ENCODE measurements around the gene HDAC4. TPM values are rescaled to one million over a fixed set of nuclear protein-coding genes. Genes with fewer than 3 reads are reported as not detected.

The HDAC4 gene
- total and polyA plus RNA-seq, 9 of the 15 experiments (the other 6 are each of a cell fraction or from before 2014, with no cell fraction given) = 0.11 to 20.2 (median 4.0) TPM

DNA sequence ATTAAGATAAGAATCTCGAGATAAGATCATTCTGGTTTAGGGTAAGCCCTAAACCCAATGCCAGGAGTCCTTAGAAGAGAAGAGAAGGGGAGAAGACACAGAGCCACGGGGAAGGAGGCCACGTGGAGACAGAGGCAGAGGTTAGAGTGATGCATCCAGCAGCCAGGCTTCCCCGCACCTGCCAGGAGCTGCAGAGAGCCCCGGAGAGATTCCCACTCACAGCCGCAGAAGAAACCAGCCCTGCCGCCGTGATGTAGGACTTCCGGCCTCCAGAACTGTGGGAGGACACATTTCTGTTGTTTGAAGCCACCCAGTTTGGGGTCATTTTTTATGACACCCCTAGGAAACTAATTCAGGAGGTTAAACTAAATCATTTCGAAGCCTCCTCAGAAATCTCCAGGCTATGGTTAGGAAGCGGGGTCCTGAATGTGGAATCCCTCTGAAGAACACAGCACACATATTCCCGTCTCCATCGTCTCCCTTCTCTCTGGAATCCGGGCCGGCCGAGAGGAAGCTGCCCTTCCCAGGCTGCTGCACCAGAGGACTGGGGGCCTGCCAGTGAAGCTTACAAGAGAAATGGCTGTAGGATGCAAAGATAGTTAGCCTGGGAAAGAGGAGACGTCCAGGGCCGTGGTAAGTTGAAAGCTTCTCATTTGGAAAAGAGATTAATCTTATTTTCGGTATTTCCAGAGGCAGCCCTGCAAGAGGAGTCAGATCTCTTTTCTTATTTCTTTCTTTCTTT, 396.4 kb downstream of the HDAC4 start:
- intact Hi-C loops (cut with micrococcal nuclease) = no loop called here
- H4K20me1 ChIP-seq (replicated peaks; ENCODE audit: control insufficient read depth, insufficient read depth, low read length) = no peaks in the 10 kb centered on the region
- no peak overlapping the region for H3K27ac ChIP-seq (ENCODE audit: extremely low read depth, low read depth, low read length)
- ChIA-PET POLR2A (no interaction called here), CTCF (ENCODE audit: low intra/inter-chr PET ratio) (no interaction called here)
- ATAC-seq (no peak), FAIRE-seq (no peak), DNase-seq (ENCODE audit: extremely low read depth in 1 of 4, low spot score in 3 of 4) (no peak)
- H3K4me2 ChIP-seq (ENCODE audit: insufficient read depth, low read length) = no peak overlapping the region
- no peak for TF ChIP-seq POLR3G (IDR thresholded peaks at IDR 0.05; ENCODE audit: extremely low read depth, insufficient read length, insufficient replicate concordance)
- TF ChIP-seq PCBP1 (IDR thresholded peaks at IDR 0.05; ENCODE audit: low read depth, low read length, poor library complexity, severe bottlenecking) = no peak
- no peak for TF ChIP-seq PPARD (CRISPR knock-in tag; IDR thresholded peaks at IDR 0.05)
- TF ChIP-seq ZNF780A (CRISPR knock-in tag; IDR thresholded peaks at IDR 0.05) = no peak
- in situ Hi-C loops (cut with MboI) = no loop called here
- H3K27me3 ChIP-seq (ENCODE audit: control insufficient read depth in 2 of 2, insufficient read depth in 2 of 2, low read length in 2 of 2) = peaks cover 14 to 76% of the 10 kb centered on the region in 2 experiments; a peak in 4 of 5 replicates
- BruUV-seq (replicated peaks) = no TSS peak
- 0% methylated on average over 11 of the region's 19 CpGs for WGBS (ENCODE audit: insufficient coverage, low coverage, missing lambda C conversion rate)
- no peaks in the 10 kb centered on the region for H3K9me1 ChIP-seq (ENCODE audit: control insufficient read depth, insufficient read depth, low read length)
- no peaks in the 10 kb centered on the region; a peak in 1 of 5 replicates for H3K4me1 ChIP-seq (replicated peaks in 1 of 2; ENCODE audit: control insufficient read depth in 2 of 2, insufficient read depth in 2 of 2, low read length in 2 of 2)
- H3K9me3 ChIP-seq (replicated peaks; ENCODE audit: control insufficient read depth, insufficient read depth, low read depth, low read length) = no peaks in the 10 kb centered on the region
- no peaks in the 10 kb centered on the region for H3K36me3 ChIP-seq (ENCODE audit: control insufficient read depth, insufficient read depth, low read length)
- H3K9ac ChIP-seq (ENCODE audit: insufficient read depth in 1 of 2, low read depth in 2 of 2, low read length in 2 of 2) = no peak overlapping the region
- no peak overlapping the region for H3K4me3 ChIP-seq
- no peaks in the 10 kb centered on the region for H3K79me2 ChIP-seq (ENCODE audit: control insufficient read depth, insufficient read depth, low read length)
- H2AFZ ChIP-seq (ENCODE audit: low read depth, low read length) = no peak overlapping the region

DNA sequence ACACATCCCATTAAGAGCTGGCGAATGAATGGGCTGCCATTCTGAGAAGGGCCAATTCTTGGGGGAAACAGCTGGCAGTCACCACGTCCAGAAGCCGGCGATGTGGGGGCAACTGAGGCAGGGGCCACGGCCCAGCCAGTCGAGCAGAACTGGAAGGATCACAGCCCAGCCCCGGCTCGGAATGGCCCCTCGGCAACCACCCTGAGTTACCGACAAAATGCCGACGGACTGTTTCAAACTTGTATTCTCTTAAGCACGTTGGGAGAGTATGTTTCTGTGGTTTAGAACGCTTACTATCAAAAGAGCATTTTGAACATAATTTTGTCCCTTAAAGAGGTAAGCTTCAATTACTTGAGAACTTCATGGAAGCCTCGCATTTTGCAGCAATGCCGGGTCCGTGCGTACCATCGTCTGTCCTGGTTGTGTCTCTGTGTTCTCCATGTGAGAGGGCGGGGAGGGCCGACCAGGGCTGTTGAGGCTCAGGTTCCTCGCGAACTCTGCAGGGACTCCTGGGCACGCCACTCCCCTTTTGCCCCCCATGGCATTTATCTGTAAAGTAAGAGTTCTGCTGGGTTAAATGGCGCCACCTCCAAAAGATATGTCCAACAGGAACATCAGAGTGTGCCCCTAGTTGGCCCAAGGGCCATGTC, 397.1 kb downstream of the HDAC4 start:
- H3K79me2 ChIP-seq (ENCODE audit: control insufficient read depth, insufficient read depth, low read length) = no peaks in the 10 kb centered on the region
- TF ChIP-seq, protein P1, sequence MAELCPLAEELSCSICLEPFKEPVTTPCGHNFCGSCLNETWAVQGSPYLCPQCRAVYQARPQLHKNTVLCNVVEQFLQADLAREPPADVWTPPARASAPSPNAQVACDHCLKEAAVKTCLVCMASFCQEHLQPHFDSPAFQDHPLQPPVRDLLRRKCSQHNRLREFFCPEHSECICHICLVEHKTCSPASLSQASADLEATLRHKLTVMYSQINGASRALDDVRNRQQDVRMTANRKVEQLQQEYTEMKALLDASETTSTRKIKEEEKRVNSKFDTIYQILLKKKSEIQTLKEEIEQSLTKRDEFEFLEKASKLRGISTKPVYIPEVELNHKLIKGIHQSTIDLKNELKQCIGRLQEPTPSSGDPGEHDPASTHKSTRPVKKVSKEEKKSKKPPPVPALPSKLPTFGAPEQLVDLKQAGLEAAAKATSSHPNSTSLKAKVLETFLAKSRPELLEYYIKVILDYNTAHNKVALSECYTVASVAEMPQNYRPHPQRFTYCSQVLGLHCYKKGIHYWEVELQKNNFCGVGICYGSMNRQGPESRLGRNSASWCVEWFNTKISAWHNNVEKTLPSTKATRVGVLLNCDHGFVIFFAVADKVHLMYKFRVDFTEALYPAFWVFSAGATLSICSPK (IDR thresholded peaks at IDR 0.05; ENCODE audit: borderline replicate concordance) = no peak
- TF ChIP-seq ATF7 (IDR thresholded peaks at IDR 0.05) (no peak), ZNF212 (CRISPR knock-in tag; IDR thresholded peaks at IDR 0.05) (no peak), CHD4 (IDR thresholded peaks at IDR 0.05; ENCODE audit: insufficient read depth, insufficient replicate concordance, low read depth, low read length, poor library complexity, severe bottlenecking) (no peak), WHSC1 (IDR thresholded peaks at IDR 0.05; ENCODE audit: low read length) (no peak), CHD1 (IDR thresholded peaks at IDR 0.05; ENCODE audit: low read length) (no peak), TAF7 (tag; IDR thresholded peaks at IDR 0.05) (no peak)
- intact Hi-C loops (cut with micrococcal nuclease) = no loop called here
- H3K9me3 ChIP-seq (replicated peaks; ENCODE audit: control insufficient read depth, insufficient read depth, low read depth, low read length) = no peaks in the 10 kb centered on the region
- no peak overlapping the region for H3K4me2 ChIP-seq (ENCODE audit: insufficient read depth, low read length)
- BruUV-seq (replicated peaks) = no TSS peak
- H2AFZ ChIP-seq (ENCODE audit: low read depth, low read length) = no peak overlapping the region
- H3K4me1 ChIP-seq (replicated peaks in 1 of 2; ENCODE audit: control insufficient read depth in 2 of 2, insufficient read depth in 2 of 2, low read length in 2 of 2) = no peaks in the 10 kb centered on the region; a peak in 1 of 5 replicates
- no peak for DNase-seq (ENCODE audit: extremely low read depth in 1 of 4, low spot score in 3 of 4)
- no peaks in the 10 kb centered on the region for H3K9me1 ChIP-seq (ENCODE audit: control insufficient read depth, insufficient read depth, low read length)
- ChIA-PET POLR2A (no interaction called here), CTCF (ENCODE audit: low intra/inter-chr PET ratio) (no interaction called here)
- no peak overlapping the region for H3K27ac ChIP-seq (ENCODE audit: extremely low read depth, low read depth, low read length)
- WGBS (ENCODE audit: insufficient coverage, low coverage, missing lambda C conversion rate) = 4% methylated on average over 23 of the region's 25 CpGs
- H4K20me1 ChIP-seq (replicated peaks; ENCODE audit: control insufficient read depth, insufficient read depth, low read length) = no peaks in the 10 kb centered on the region
- H3K9ac ChIP-seq (ENCODE audit: insufficient read depth in 1 of 2, low read depth in 2 of 2, low read length in 2 of 2) = no peak overlapping the region
- in situ Hi-C loops (cut with MboI) = no loop called here
- no peak for ATAC-seq
- H3K36me3 ChIP-seq (ENCODE audit: control insufficient read depth, insufficient read depth, low read length) = no peaks in the 10 kb centered on the region
- no peak for FAIRE-seq
- no peak overlapping the region for H3K4me3 ChIP-seq
- peaks cover 11 to 69% of the 10 kb centered on the region in 2 experiments; a peak in 4 of 5 replicates for H3K27me3 ChIP-seq (ENCODE audit: control insufficient read depth in 2 of 2, insufficient read depth in 2 of 2, low read length in 2 of 2)
